Stimulated activated CD8-positive, alpha-beta memory T cell treated with anti-CD3 and anti-CD28 coated beads, Interleukin-12 subunit alpha, Interleukin-12 subunit beta, amount 100 ng/mL, for 4 hours (primary cell): ENCODE data around the gene FBXL16.

ENCODE experiments used
- DNase-seq: peaks from one replicate; pipeline ENCODE4 v3.0.0-alpha.2; 2020; ENCODE audit warnings: low read depth

FBXL16 gene

DNA sequence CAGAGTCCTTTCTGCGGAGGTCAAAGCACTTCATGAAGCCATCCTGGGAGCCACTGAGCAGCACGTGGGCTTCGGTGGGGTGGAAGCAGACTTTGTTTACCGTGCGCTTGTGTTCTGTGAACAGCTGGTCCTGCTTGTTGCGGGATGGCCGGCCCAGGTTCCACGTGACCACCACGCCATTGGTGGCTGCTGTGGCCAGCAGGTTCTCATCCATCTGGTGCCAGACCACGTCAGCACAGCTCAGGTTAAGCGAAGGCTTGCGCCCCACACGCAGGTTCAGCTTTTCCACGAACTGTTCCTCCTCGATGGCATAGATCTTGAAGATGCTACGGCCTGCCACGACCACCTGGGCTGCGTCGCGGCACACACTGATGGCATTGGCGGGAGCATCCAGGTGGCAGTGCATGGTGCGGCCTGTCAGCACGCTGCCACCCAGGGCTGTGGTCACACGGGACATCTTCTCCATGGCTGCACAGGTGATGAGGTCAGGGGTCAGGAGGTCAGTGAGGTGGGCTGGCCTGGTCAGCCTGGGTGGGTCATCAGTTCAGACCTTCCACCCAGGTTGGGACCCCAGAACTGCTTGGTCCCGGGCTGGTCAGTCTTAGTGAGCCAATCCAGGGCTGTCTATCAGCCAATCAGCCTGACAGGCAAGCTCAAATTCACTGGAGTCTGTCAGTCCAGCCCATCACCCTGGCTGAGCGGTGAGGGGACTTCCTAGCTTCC, 16.3 kb downstream of the FBXL16 start:
- DNase-seq = no peak

- no peak for DNase-seq
These were observed 18.1 kb downstream of the FBXL16 start for GRCh38 chr16:687499-687898.

- no peak for DNase-seq
These were observed 18.9 kb downstream of the FBXL16 start for GRCh38 chr16:686459-687260.

- no peak for DNase-seq
These were observed 19.6 kb downstream of the FBXL16 start for GRCh38 chr16:685967-686366.

- no peak for DNase-seq
These were observed 20.5 kb downstream of the FBXL16 start for GRCh38 chr16:684961-685696.

DNA sequence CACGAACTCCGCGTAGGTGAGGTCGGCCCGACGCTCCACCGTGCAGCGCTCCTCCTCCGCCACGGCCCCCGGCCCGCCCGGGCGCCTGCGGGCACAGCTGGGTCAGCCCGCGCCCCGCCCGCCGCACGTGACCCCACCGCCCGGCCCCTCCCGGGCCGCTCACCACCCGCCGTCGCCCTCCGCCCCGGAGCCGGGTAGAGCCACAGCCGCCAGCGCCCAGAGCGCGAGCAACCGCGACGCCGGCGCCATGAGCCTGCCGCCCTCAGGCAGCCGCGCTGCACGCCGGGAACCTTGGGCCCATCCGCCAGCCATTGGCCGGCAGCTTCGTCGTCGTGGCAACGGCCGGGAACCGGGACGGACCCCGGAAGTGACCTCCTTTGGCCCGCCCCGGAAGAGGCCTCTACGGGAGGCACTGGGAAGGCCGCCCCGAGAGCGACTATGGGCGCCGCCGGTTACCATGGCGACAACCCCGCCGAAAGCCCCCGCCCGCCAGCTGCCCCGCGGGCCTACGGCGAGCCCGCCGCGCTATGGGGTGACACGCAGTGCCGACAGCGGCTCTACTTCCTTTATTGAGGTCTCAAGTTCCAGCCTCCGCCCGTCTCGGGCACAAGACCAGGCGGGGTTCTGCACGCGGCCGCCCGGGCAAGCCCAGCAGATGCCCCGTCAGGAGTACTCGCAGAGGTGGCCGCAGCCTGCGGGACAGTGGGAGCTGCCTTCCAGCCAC, 21.4 kb downstream of the FBXL16 start, which contains the start of gene JMJD8:
TSS of gene JMJD8 (minus strand) at position 264 of the 724 bp plus-strand sequence. CDS start at position 249, 15 bp downstream.
- DNase-seq = peak; percentile 97

GRCh38 chr16:683396-684070, 22.1 kb downstream of the FBXL16 start:
- no peak for DNase-seq

DNA sequence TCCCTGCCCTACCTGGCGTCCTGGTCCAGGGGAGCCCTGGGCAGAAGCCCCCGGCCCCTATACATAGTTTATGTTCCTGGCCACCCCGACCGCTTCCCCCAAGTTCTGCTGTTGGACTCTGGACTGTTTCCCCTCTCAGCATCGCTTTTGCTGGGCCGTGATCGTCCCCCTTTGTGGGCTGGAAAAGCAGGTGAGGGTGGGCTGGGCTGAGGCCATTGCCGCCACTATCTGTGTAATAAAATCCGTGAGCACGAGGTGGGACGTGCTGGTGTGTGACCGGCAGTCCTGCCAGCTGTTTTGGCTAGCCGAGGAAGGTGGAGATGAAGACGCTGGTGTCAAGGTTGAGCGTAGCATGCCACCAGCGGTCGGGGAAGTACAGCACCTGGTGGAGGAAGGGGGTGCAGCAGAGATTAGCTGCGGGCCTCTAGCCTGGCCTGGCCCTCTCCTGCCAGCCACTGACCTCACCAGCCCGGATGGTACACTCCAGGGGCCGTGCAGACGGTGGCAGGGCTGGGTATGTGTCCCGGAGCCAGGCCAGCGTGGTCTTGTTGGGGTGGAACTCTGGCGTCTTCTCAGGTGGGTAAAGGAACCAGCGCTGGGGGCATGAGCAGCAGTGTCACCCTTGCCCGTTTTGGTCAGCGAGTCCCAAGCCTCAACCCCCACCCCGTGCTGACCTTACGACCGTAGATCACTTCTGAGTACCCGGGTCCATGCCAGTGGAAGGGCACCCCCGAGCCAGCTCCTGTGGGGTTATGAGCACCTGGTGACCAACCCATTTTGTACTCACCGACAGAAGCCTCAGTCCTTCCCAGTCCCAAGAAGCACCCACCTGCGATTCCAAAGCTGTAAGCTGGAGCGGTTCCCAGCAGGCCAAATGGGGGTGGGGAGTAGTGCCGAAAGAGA, 22.9 kb downstream of the FBXL16 start:
- no peak for DNase-seq

DNA sequence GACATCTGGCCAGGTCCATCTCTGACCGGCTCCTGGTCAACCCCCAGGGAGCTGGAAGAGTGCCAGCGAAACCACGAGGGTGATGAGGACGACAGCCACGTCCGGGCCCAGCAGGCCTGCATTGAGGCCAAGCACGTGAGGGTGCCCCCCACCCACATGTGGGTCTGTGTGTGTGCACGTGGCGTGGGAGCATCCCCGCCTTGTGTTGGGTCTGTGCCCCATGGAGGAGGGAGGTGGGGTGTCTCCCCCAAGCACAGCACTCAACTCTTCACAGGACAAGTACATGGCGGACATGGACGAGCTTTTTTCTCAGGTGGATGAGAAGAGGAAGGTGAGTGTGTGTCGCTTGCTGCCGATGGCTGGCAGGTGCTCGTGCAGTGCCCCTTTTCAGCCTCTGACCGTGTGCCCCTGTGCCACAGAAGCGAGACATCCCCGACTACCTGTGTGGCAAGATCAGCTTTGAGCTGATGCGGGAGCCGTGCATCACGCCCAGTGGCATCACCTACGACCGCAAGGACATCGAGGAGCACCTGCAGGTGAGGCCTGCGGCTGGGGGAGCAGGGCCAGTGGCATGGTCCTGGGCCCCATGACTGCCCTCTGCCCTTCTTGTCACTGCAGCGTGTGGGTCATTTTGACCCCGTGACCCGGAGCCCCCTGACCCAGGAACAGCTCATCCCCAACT, 23.7 kb downstream of the FBXL16 start:
- no peak for DNase-seq

GRCh38 chr16:680967-681745, 24.4 kb downstream of the FBXL16 start:
- no peak for DNase-seq

DNA sequence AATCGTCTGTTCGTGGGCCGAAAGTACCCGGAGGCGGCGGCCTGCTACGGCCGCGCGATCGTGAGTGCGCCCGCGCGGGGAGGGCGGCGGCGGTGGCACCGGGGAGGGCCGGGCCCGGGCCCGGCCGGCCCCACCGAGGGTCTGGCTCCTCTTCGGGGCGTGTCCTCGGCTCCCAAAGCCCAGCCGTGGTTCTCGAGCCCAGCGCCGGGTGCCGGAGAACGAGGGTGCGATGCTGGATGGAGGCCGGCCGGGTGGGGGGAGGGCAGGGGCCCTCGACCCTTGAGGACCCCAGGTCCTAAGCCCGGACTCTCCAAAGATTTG, 25.0 kb downstream of the FBXL16 start:
- DNase-seq = no peak

- peak; percentile 84 for DNase-seq
These were observed 25.6 kb downstream of the FBXL16 start, which contains the start of gene STUB1 for GRCh38 chr16:679814-680624. Gene STUB1, plus strand, starts transcription at chr16:680410. Its CDS starts 116 bp downstream, at chr16:680526.

- DNase-seq = peak; percentile 35
These were observed 26.5 kb downstream of the FBXL16 start for GRCh38 chr16:678858-679813.

DNA sequence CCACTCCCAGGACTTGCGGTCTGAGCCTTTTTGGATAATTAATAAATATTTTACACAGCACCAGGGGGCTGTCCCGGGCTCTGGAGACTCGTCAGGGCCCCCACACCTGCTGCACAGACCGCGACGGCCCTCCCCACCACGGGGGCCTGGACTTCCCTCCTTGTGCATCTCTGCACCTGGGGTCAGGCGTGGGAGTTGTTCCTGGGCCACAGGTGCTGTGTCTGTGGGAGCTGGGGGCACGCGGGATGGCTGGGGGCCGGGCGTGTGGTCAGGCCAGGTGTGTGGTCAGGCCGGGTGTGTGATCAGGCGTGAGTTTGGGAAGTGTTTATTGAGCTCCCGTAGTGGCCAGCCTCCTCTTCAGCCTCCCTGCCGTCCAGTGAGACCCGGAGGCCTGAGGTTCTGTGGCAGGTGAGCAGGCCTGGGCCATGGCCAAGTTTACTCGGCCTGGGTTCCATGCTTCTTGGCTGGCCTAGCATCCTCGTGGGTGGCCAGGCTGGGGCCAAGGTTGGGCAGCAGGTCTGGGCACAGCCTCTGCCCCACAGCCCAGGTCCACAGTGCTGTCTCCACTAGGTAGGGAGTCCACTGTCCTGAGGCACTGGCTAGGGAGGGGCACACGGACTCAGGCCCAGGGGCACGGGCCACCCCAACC, 27.3 kb downstream of the FBXL16 start:
- DNase-seq = no peak

GRCh38 chr16:677316-678190, 28.0 kb downstream of the FBXL16 start:
- no peak for DNase-seq
